Activated CD8-positive, alpha-beta memory T cell treated with anti-CD3 and anti-CD28 coated beads for 24 hours (primary cell): ENCODE measurements around the gene TRABD2B.

ENCODE experiments used
- DNase-seq: peaks from one replicate; pipeline ENCODE4 v3.0.0-alpha.2; 2020

Gene TRABD2B

GRCh38 chr1:47991187-47991586 is 6.0 kb downstream of the TRABD2B start:
- DNase-seq, result no peak

- no peak for DNase-seq
Observed at GRCh38 chr1:47990286-47990685, 6.9 kb downstream of the TRABD2B start.

- no peak for DNase-seq
Observed at GRCh38 chr1:47987601-47988000, 9.6 kb downstream of the TRABD2B start.

- no peak for DNase-seq
Observed at GRCh38 chr1:47986761-47987200, 10.4 kb downstream of the TRABD2B start.

- no peak for DNase-seq
Observed at GRCh38 chr1:47985018-47985417, 12.2 kb downstream of the TRABD2B start.

GRCh38 chr1:47984175-47984789 is 12.9 kb downstream of the TRABD2B start:
- no peak for DNase-seq

GRCh38 chr1:47983691-47984090 is 13.5 kb downstream of the TRABD2B start:
- DNase-seq, result no peak

- no peak for DNase-seq
Observed at GRCh38 chr1:47981667-47982350, 15.4 kb downstream of the TRABD2B start.

GRCh38 chr1:47980501-47980900 is 16.7 kb downstream of the TRABD2B start:
- no peak for DNase-seq

GRCh38 chr1:47979724-47980123 is 17.5 kb downstream of the TRABD2B start:
- DNase-seq, result no peak

- DNase-seq, result no peak
Observed at GRCh38 chr1:47978486-47978885, 18.7 kb downstream of the TRABD2B start.

- no peak for DNase-seq
Observed at GRCh38 chr1:47976728-47977127, 20.5 kb downstream of the TRABD2B start.

- DNase-seq, result no peak
Observed at GRCh38 chr1:47976267-47976666, 20.9 kb downstream of the TRABD2B start.

GRCh38 chr1:47975302-47975921 is 21.8 kb downstream of the TRABD2B start:
- DNase-seq, result no peak

GRCh38 chr1:47972864-47973432 is 24.2 kb downstream of the TRABD2B start:
- no peak for DNase-seq

- no peak for DNase-seq
Observed at GRCh38 chr1:47971385-47972160, 25.6 kb downstream of the TRABD2B start.

- DNase-seq, result no peak
Observed at GRCh38 chr1:47970882-47971281, 26.3 kb downstream of the TRABD2B start.

- DNase-seq, result no peak
Observed at GRCh38 chr1:47969478-47969877, 27.7 kb downstream of the TRABD2B start.

- no peak for DNase-seq
Observed at GRCh38 chr1:47968556-47968888, 28.7 kb downstream of the TRABD2B start.

- DNase-seq, result no peak
Observed at GRCh38 chr1:47967864-47968555, 29.2 kb downstream of the TRABD2B start.

- DNase-seq, result no peak
Observed at GRCh38 chr1:47965816-47966215, 31.4 kb downstream of the TRABD2B start.

- no peak for DNase-seq
Observed at GRCh38 chr1:47964636-47965035, 32.5 kb downstream of the TRABD2B start.
